HepG2 (cell line): ENCODE measurements around the gene NCAPD2. TPM values are rescaled to one million over a fixed set of nuclear protein-coding genes. Genes with fewer than 3 reads are reported as not detected.

Experiments
- ATAC-seq: fragments of 200-7000 bp; cut with Tn5 transposase; 3 replicates; pipeline ENCODE4 v1.9.1; 2020; ENCODE audit warnings: mild to moderate bottlenecking, moderate library complexity
- BruUV-seq: library from RNA; stranded (reverse); fragments of 400-500 nt; replicated peaks from 2 replicates; lab custom pipeline; 2021; lab: Mats Ljungman, UMichigan
- CTCF ChIA-PET: fragments of 300-600 bp; formaldehyde crosslinking; extraction: SDS; loops from one replicate; lab custom pipeline; 2021; ENCODE audit warnings: low total read pairs, inconsistent platforms, low intra/inter-chr PET ratio; lab: Yijun Ruan, JAX
- POLR2A ChIA-PET: fragments of 350-600 bp; sonication (Branson Sonifier 250); formaldehyde crosslinking; loops from one replicate; lab custom pipeline; 2020; ENCODE audit warnings: antibody characterized with exemption, inconsistent platforms; lab: Yijun Ruan, JAX
- DNase-seq: peaks from one replicate; pipeline ENCODE4 v3.0.0-alpha.2; 2015; ENCODE audit warnings: low spot score
- FAIRE-seq: peaks from 3 replicates; lab custom pipeline; 2011; peaks lifted over from hg19 to GRCh38; lab: Jason Lieb, UNC
- H2AFZ ChIP-seq: one replicate; pipeline ENCODE4 v1.6.1; 2011; ENCODE audit warnings: low read length, inconsistent platforms
- H3K27ac ChIP-seq: fragments of 300-600 bp; 3 replicates; pipeline ENCODE4 v1.8.0; 2011; ENCODE audit warnings: mixed run types, mild to moderate bottlenecking, mixed read lengths, low read length, inconsistent platforms; ENCODE audit not compliant: insufficient read depth; ENCODE audit errors: extremely low read length
- H3K27me3 ChIP-seq, 2 experiments: fragments of 200-600 bp in 1 of 2; 2 replicates in 1 of 2; 3 replicates in 1 of 2; pipeline versions ENCODE4 v1.6.0 to v1.8.0; 2011; ENCODE audit warnings: low read length in 2 of 2, mild to moderate bottlenecking in 2 of 2, moderate library complexity in 2 of 2, inconsistent platforms in 1 of 2; ENCODE audit not compliant: insufficient read depth in 2 of 2, control insufficient read depth in 1 of 2
- H3K36me3 ChIP-seq, 2 experiments: fragments of 200-600 bp in 1 of 2; replicated peaks in 1 of 2; 2 replicates in 1 of 2; 3 replicates in 1 of 2; pipeline versions ENCODE4 v1.5.1 to v1.8.0; 2011; ENCODE audit warnings: low read length in 2 of 2, inconsistent platforms in 1 of 2; ENCODE audit not compliant: insufficient read depth in 2 of 2, control insufficient read depth in 1 of 2
- H3K4me1 ChIP-seq: 2 replicates; pipeline ENCODE4 v1.5.1; 2012; ENCODE audit warnings: low read length, inconsistent platforms; ENCODE audit not compliant: insufficient read depth
- H3K4me2 ChIP-seq: 2 replicates; pipeline ENCODE4 v1.6.0; 2011; ENCODE audit warnings: low read depth, low read length, inconsistent platforms
- H3K4me3 ChIP-seq, 3 experiments: fragments of 200-600 bp in 1 of 3; sonication (generic), shearing (Covaris generic) in 1 of 3; replicated peaks in 1 of 3; 2 replicates each; pipeline ENCODE4 v1.5.1; 2011 to 2016; ENCODE audit warnings: low read length in 3 of 3, inconsistent platforms in 2 of 3, low read depth in 2 of 3, mild to moderate bottlenecking in 2 of 3, control low read depth in 1 of 3, mixed read lengths in 1 of 3; ENCODE audit not compliant: insufficient read depth in 1 of 3
- H3K79me2 ChIP-seq: one replicate; pipeline ENCODE4 v1.6.1; 2011; ENCODE audit warnings: low read length, inconsistent platforms; ENCODE audit not compliant: insufficient read depth
- H3K9ac ChIP-seq: 2 replicates; pipeline ENCODE4 v1.6.0; 2011; ENCODE audit warnings: mild to moderate bottlenecking, low read depth, low read length, inconsistent platforms; ENCODE audit not compliant: insufficient read depth
- H3K9me3 ChIP-seq: 2 replicates; pipeline ENCODE4 v1.5.1; 2012; ENCODE audit warnings: mild to moderate bottlenecking, low read length
- H4K20me1 ChIP-seq: 2 replicates; pipeline ENCODE4 v1.6.0; 2011; ENCODE audit warnings: inconsistent platforms, mild to moderate bottlenecking, low read length, moderate library complexity; ENCODE audit not compliant: insufficient read depth
- HOXD1 ChIP-seq: sonication (generic); formaldehyde crosslinking; IDR thresholded peaks from 2 replicates; pipeline ENCODE4 v1.5.0; 2020; ENCODE audit warnings: missing genetic modification reagents
- JARID2 ChIP-seq: sonication (generic); formaldehyde crosslinking; IDR thresholded peaks from 2 replicates; pipeline ENCODE4 v1.8.1; 2023; ENCODE audit warnings: missing genetic modification reagents, inconsistent platforms; ENCODE audit not compliant: insufficient replicate concordance
- KDM2A ChIP-seq: sonication (generic); formaldehyde crosslinking; IDR thresholded peaks from 2 replicates; pipeline ENCODE4 v1.4.0; 2020; ENCODE audit warnings: low read depth, missing genetic modification reagents, borderline replicate concordance
- KLF16 ChIP-seq, 2 experiments: sonication (generic) in 1 of 2; formaldehyde crosslinking in 1 of 2; IDR thresholded peaks; 2 replicates each; pipeline versions ENCODE4 v1.6.1 to v1.8.0; 2016 to 2023; ENCODE audit warnings: missing genetic modification reagents in 2 of 2, missing compliant biosample characterization in 1 of 2
- KLF9 ChIP-seq: IDR thresholded peaks from 2 replicates; pipeline ENCODE4 v1.6.1; 2016; ENCODE audit warnings: low read depth
- MXI1 ChIP-seq: IDR thresholded peaks from 3 replicates; pipeline ENCODE4 v1.6.1; 2012; ENCODE audit warnings: low read depth, low read length, inconsistent platforms, borderline replicate concordance
- PHF20 ChIP-seq: sonication (generic); formaldehyde crosslinking; IDR thresholded peaks from 2 replicates; pipeline ENCODE4 v1.5.0; 2020; ENCODE audit warnings: mild to moderate bottlenecking, missing genetic modification reagents
- PLSCR1 ChIP-seq: sonication (generic); formaldehyde crosslinking; IDR thresholded peaks from 2 replicates; pipeline ENCODE4 v1.5.0; 2020; ENCODE audit warnings: missing genetic modification reagents, mild to moderate bottlenecking, borderline replicate concordance
- SUZ12 ChIP-seq: fragments of 150-350 bp; IDR thresholded peaks from 2 replicates; pipeline ENCODE4 v1.6.1; 2014; ENCODE audit warnings: low read depth, low read length
- YEATS2 ChIP-seq: sonication (generic); formaldehyde crosslinking; IDR thresholded peaks from 2 replicates; pipeline ENCODE4 v1.4.0; 2020; ENCODE audit warnings: missing genetic modification reagents, borderline replicate concordance
- ZNF136 ChIP-seq: sonication (generic); formaldehyde crosslinking; IDR thresholded peaks from 2 replicates; pipeline ENCODE4 v1.8.1; 2022; ENCODE audit warnings: low read depth, mild to moderate bottlenecking, moderate library complexity, missing genetic modification reagents
- ZNF597 ChIP-seq: sonication (generic); formaldehyde crosslinking; IDR thresholded peaks from 2 replicates; pipeline ENCODE4 v1.5.0; 2020; ENCODE audit warnings: missing genetic modification reagents
- ZNF616 ChIP-seq: sonication (generic); formaldehyde crosslinking; IDR thresholded peaks from 2 replicates; pipeline ENCODE4 v1.5.0; 2020; ENCODE audit warnings: low read depth, mild to moderate bottlenecking, missing genetic modification reagents
- ZNF704 ChIP-seq: sonication (generic); formaldehyde crosslinking; IDR thresholded peaks from 2 replicates; pipeline ENCODE4 v1.8.1; 2023; ENCODE audit warnings: mild to moderate bottlenecking, inconsistent platforms, moderate library complexity, missing genetic modification reagents, borderline replicate concordance
- ZNF788 ChIP-seq: sonication (generic); formaldehyde crosslinking; IDR thresholded peaks from 2 replicates; pipeline ENCODE4 v1.5.0; 2020; ENCODE audit warnings: mild to moderate bottlenecking, missing genetic modification reagents, borderline replicate concordance
- WGBS: methylation state at CpG from one replicate; pipeline ENCODE4 v1.1.6; 2017; ENCODE audit warnings: low lambda C conversion rate; 5-methylcytosine and 5-hydroxymethylcytosine counted together
- in situ Hi-C: cut with HindIII; loops from 2 replicates; pipeline ENCODE4 v1.10.0; 2017; ENCODE audit warnings: low pct_unique_long_range_greater_than_20kb; ENCODE audit not compliant: extremely low pct_ligation_motif_present
- intact Hi-C: fragments of 100-400 bp; cut with micrococcal nuclease; formaldehyde crosslinking; loops from one replicate; pipeline ENCODE4 v1.10.0; 2022; ENCODE audit not compliant: unreplicated experiment
- polyA plus RNA-seq, 8 experiments: library from polyadenylated mRNA; depleted of rRNA in 3 of 8; stranded (reverse) in 7 of 8; unstranded in 1 of 8; fragments of >200 nt; fragmentation: Illumina TruSeq in 4 of 8; extraction: Trizol in 4 of 8; gene quantifications; 2 replicates each; pipeline versions ENCODE4 v1.2.1 to v1.2.3, GENCODE V29; 2011 to 2016; ENCODE audit warnings: low read depth in 4 of 8, missing spikeins in 1 of 8, mixed read lengths in 1 of 8; ENCODE audit not compliant: insufficient read depth in 1 of 8
- total RNA-seq, 5 experiments: library from RNA; depleted of rRNA; stranded (reverse); fragments of >200 nt; fragmentation: Illumina TruSeq; extraction: Trizol; gene quantifications; 2 replicates each; pipeline ENCODE4 v1.2.3, GENCODE V29; 2016; ENCODE audit warnings: low read depth in 1 of 5
- TF ChIP-seq, protein P1 (sequence below): fragments of 450-650 bp; IDR thresholded peaks from 2 replicates; pipeline ENCODE4 v1.6.1; 2016

The NCAPD2 gene
- total and polyA plus RNA-seq, 2 of the 13 experiments (the other 11 are each of a cell fraction or from before 2014, with no cell fraction given): 51.1 to 65.6 TPM

DNA sequence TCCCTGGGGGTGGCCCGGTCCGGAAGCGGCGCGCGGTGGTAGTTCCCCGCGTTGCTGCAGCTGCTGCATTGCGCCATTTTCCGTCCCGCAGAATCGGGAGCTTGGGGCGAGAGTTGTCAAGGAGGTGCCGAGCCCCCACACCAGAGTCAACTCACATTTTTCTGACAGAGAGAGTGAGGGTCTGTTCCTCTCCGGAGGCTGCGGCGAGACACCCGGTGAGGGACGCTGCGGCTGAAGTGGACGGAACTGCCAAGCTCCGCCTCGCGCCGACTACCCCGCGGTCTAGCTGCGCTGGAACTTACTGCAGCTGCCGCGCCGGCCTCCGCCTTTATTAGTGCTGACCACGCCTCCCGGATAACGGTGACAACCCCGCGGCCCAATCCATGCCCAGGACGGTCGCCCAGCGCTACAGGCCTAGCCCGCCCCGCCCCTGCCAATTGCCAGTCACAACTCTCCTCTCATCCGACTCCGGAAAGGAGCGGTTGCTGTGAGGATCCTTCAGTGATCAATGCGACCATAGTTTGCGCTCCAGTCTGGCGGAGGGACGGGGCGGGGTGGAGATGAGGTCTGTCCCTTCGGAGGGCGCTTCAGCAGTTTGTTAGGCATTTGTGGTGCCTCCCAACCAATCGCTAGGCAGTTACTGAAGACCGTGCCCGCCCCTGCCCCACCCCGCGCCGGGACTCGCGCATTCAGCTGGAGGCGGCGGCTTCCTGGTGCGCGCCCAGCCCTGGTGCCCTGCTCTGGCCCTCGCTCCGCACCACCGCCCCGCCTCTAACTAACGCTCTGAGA lies 23.3 kb upstream of the NCAPD2 start, which contains the start of gene VAMP1 (continued):
- TF ChIP-seq ZNF597 (CRISPR knock-in tag): no peak
- TF ChIP-seq YEATS2 (CRISPR knock-in tag): peak; percentile 78; the same call in 1 of the 2 replicates
- TF ChIP-seq ZNF616: peak; percentile 32; the same call in 1 of the 2 replicates
- no peak for TF ChIP-seq SUZ12
- peak; percentile 59 for TF ChIP-seq JARID2 (CRISPR knock-in tag)
- TF ChIP-seq, protein P1, sequence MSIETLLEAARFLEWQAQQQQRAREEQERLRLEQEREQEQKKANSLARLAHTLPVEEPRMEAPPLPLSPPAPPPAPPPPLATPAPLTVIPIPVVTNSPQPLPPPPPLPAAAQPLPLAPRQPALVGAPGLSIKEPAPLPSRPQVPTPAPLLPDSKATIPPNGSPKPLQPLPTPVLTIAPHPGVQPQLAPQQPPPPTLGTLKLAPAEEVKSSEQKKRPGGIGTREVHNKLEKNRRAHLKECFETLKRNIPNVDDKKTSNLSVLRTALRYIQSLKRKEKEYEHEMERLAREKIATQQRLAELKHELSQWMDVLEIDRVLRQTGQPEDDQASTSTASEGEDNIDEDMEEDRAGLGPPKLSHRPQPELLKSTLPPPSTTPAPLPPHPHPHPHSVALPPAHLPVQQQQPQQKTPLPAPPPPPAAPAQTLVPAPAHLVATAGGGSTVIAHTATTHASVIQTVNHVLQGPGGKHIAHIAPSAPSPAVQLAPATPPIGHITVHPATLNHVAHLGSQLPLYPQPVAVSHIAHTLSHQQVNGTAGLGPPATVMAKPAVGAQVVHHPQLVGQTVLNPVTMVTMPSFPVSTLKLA: no peak

DNA sequence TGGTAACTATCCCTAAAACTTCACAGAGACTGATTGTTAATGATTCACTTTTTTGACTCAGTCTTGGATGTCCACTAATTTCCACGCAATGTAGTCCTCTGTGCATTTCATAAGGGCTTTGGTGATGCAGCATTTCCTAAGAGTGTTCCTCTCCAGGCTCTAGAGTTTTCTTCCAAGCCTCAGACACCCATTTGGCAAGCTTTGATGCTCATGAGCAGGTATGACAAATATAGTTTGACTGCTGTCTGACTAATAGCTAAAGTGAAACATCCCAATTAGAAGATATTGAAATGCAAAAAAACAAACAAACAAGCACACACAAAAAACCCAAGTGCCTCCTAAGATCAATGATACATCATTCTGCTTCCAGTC lies 21.9 kb upstream of the NCAPD2 start:
- intact Hi-C loops (loop anchor here (10.0 kb wide), 1 partner anchor 63 kb away; the partner anchor contains the start of gene GAPDH), in situ Hi-C loops (loop anchor here (25.0 kb wide), 1 partner anchor 410 kb away; no protein-coding TSS in a partner anchor)
- no peak overlapping the region for H3K4me2 ChIP-seq
- no peaks in the 10 kb centered on the region; a peak in 1 of 5 replicates for H3K27me3 ChIP-seq
- peaks cover 44% of the 10 kb centered on the region for H3K4me1 ChIP-seq
- H3K9ac ChIP-seq: no peak overlapping the region
- no peak for DNase-seq
- 48% methylated on average over 1 of the region's 1 CpG for WGBS
- ChIA-PET CTCF (no interaction called here), POLR2A (interaction anchor here (2.1 to 4.2 kb wide), 4 partner anchors 11 to 63 kb away, joined by 9 to 68 read pairs (median 37); partner anchors contain the start of genes GAPDH and TAPBPL)
- no peak for FAIRE-seq
- TSS peak; percentile 31 for BruUV-seq
- no peaks in the 10 kb centered on the region for H3K79me2 ChIP-seq
- no peaks in the 10 kb centered on the region for H3K9me3 ChIP-seq
- H3K36me3 ChIP-seq: no peaks in the 10 kb centered on the region
- no peak overlapping the region for H3K4me3 ChIP-seq
- H3K27ac ChIP-seq: no peak overlapping the region
- H4K20me1 ChIP-seq: no peaks in the 10 kb centered on the region
- no peak overlapping the region for H2AFZ ChIP-seq
- ATAC-seq: no peak
- TF ChIP-seq ZNF136 (CRISPR knock-in tag) (no peak), PLSCR1 (CRISPR knock-in tag) (no peak), ZNF788 (CRISPR knock-in tag) (no peak), ZNF616 (no peak), ZNF704 (no peak), KDM2A (CRISPR knock-in tag) (no peak), KLF16 (CRISPR knock-in tag; IDR thresholded peaks at IDR 0.05) (no peak), PHF20 (no peak), KLF9 (CRISPR knock-in tag) (no peak), HOXD1 (CRISPR knock-in tag) (no peak), MXI1 (no peak)
